SK-N-SH treated with all-trans-retinoic acid at 6 μM for 48 hours (cell line): Measurements from ENCODE around the gene CRYBB2.
"Not testable (repeated sequence)": the region's sequence is repeated elsewhere in the genome, so short reads cannot be mapped to it uniquely, and the experiment has no call there.

ENCODE experiments used
- BACH2 ChIP-seq: fragments of 250-450 bp; sonication (Bioruptor Pico); IDR thresholded peaks from 2 replicates; pipeline ENCODE4 v1.9.0; 2021; ENCODE audit warnings: mild to moderate bottlenecking, borderline replicate concordance
- CREB5 ChIP-seq: fragments of 250-450 bp; sonication (Bioruptor Pico); IDR thresholded peaks from 2 replicates; pipeline ENCODE4 v1.5.1; 2020; ENCODE audit warnings: low read depth, mild to moderate bottlenecking, moderate library complexity
- ESRRG ChIP-seq: fragments of 250-450 bp; sonication (Bioruptor Pico); IDR thresholded peaks from 2 replicates; pipeline ENCODE4 v1.6.1; 2021; ENCODE audit warnings: mild to moderate bottlenecking
- ISL1 ChIP-seq: fragments of 250-450 bp; sonication (Bioruptor Pico); IDR thresholded peaks from 2 replicates; pipeline ENCODE4 v2.1.2; 2022; ENCODE audit warnings: mild to moderate bottlenecking, moderate library complexity
- PATZ1 ChIP-seq: fragments of 250-450 bp; sonication (Bioruptor Pico); IDR thresholded peaks from 2 replicates; pipeline ENCODE4 v1.8.0; 2020; ENCODE audit warnings: mild to moderate bottlenecking, moderate library complexity, borderline replicate concordance
- TOX ChIP-seq: fragments of 250-450 bp; sonication (Bioruptor Pico); IDR thresholded peaks from 2 replicates; pipeline ENCODE4 v1.8.0; 2021; ENCODE audit warnings: mild to moderate bottlenecking, moderate library complexity, borderline replicate concordance
- TSHZ2 ChIP-seq: fragments of 250-450 bp; sonication (Bioruptor Pico); IDR thresholded peaks from 2 replicates; pipeline ENCODE4 v1.5.0; 2020; ENCODE audit warnings: mild to moderate bottlenecking, moderate library complexity
- ZFP30 ChIP-seq: fragments of 450-650 bp; formaldehyde crosslinking; IDR thresholded peaks from 2 replicates; pipeline ENCODE4 v1.5.0; 2022; ENCODE audit warnings: mild to moderate bottlenecking, moderate library complexity
- ZNF565 ChIP-seq: fragments of 450-650 bp; formaldehyde crosslinking; conservative IDR thresholded peaks from 2 replicates; pipeline ENCODE4 v1.5.0; 2020; ENCODE audit warnings: low read depth, mild to moderate bottlenecking, moderate library complexity

- TF ChIP-seq BACH2; ISL1 (CRISPR knock-in tag); PATZ1 (CRISPR knock-in tag); ZNF565; CREB5 (CRISPR knock-in tag); TOX (CRISPR knock-in tag); ZFP30 (CRISPR knock-in tag); ESRRG; TSHZ2 (CRISPR knock-in tag): not testable (repeated sequence)
Observed at GRCh38 chr22:25238058-25238457, 18.6 kb downstream of the CRYBB2 start.
